OCI-LY7 (cell line): ENCODE data around the gene STX16.

Experiments
- EZH2phosphoT487 ChIP-seq: fragments of 200-600 bp; sonication (generic); IDR thresholded peaks from 2 replicates; pipeline ENCODE4 v1.6.1; 2018; ENCODE audit warnings: low read depth, borderline replicate concordance, mild to moderate bottlenecking, mixed run types, antibody characterized with exemption, low read length, moderate library complexity, mixed read lengths
- TF ChIP-seq, protein P1 (sequence below): fragments of 200-600 bp; sonication (generic); conservative IDR thresholded peaks from 2 replicates; pipeline ENCODE4 v1.5.1; 2014; ENCODE audit warnings: mild to moderate bottlenecking, antibody characterized with exemption, low read length, moderate library complexity, mixed read lengths

DNA sequence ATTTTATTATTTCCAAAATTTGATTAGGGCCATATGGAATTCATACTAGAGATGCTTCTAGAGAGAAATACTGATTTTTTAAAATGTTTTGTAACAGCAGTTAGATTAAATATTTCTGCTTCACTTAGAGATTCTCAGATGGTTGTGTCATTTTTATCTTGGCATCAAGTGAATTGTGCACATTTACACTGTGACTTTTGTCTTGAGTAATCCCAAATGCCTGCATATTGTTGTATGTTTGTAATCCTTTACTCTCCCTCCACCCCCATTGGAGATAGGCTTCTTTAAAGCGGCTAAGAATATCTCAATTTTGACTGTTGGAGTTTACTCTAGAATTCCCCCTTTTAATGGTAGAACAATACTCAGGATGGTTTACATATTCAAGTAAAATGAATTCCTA lies 19.0 kb downstream of the STX16 start:
- TF ChIP-seq, protein P1, sequence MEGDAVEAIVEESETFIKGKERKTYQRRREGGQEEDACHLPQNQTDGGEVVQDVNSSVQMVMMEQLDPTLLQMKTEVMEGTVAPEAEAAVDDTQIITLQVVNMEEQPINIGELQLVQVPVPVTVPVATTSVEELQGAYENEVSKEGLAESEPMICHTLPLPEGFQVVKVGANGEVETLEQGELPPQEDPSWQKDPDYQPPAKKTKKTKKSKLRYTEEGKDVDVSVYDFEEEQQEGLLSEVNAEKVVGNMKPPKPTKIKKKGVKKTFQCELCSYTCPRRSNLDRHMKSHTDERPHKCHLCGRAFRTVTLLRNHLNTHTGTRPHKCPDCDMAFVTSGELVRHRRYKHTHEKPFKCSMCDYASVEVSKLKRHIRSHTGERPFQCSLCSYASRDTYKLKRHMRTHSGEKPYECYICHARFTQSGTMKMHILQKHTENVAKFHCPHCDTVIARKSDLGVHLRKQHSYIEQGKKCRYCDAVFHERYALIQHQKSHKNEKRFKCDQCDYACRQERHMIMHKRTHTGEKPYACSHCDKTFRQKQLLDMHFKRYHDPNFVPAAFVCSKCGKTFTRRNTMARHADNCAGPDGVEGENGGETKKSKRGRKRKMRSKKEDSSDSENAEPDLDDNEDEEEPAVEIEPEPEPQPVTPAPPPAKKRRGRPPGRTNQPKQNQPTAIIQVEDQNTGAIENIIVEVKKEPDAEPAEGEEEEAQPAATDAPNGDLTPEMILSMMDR = no peak
- TF ChIP-seq EZH2phosphoT487 = no peak
